H1 (cell line): Measurements from ENCODE around the gene RPL13A. TPM values are rescaled to one million over a fixed set of nuclear protein-coding genes. Genes with fewer than 3 reads are reported as not detected.

Source experiments
- BACH1 ChIP-seq: IDR thresholded peaks from 2 replicates; pipeline ENCODE4 v1.6.1; 2012; ENCODE audit warnings: low read length, improper control_type of control experiment
- CHD7 ChIP-seq: fragments of 300-600 bp; sonication (generic); IDR thresholded peaks from 2 replicates; pipeline ENCODE4 v1.7.1; 2012; ENCODE audit warnings: low read length, moderate library complexity, mild to moderate bottlenecking, inconsistent platforms; ENCODE audit not compliant: insufficient replicate concordance
- KDM1A ChIP-seq: fragments of 200-600, 300-600 bp; sonication (generic); IDR thresholded peaks from 2 replicates; pipeline ENCODE4 v1.7.1; 2016; ENCODE audit warnings: mild to moderate bottlenecking, low read length, borderline replicate concordance
- POU5F1 ChIP-seq: IDR thresholded peaks from 2 replicates; pipeline ENCODE4 v1.6.1; 2011; ENCODE audit warnings: low read depth, mild to moderate bottlenecking, low read length, moderate library complexity
- TAF1 ChIP-seq: IDR thresholded peaks from 2 replicates; pipeline ENCODE4 v1.6.1; 2011; ENCODE audit warnings: mild to moderate bottlenecking, low read depth, low read length
- polyA plus RNA-seq, 7 experiments: library from polyadenylated mRNA; depleted of rRNA in 3 of 7; stranded (reverse) in 5 of 7; unstranded in 2 of 7; fragments of >200 nt in 5 of 7; fragments of 200-250 nt in 2 of 7; gene quantifications; 1 replicate in 5 of 7; 2 replicates in 1 of 7; 4 replicates in 1 of 7; pipeline versions ENCODE4 v1.2.1 to v1.2.3, GENCODE V29; 2011 to 2013; ENCODE audit warnings: missing spikeins in 2 of 7, mixed read lengths in 2 of 7
- total RNA-seq: library from RNA; stranded (reverse); fragmentation: NEBNext Ultra II Directional; extraction: Animal tissue kit (Norgen Biotek cat#: 25700); gene quantifications from 2 replicates; pipeline ENCODE4 v1.2.1, GENCODE V29; 2021
- TF ChIP-seq, protein P1 (sequence below): IDR thresholded peaks from 2 replicates; pipeline ENCODE4 v1.6.1; 2011; ENCODE audit warnings: low read length, improper control_type of control experiment
- TF ChIP-seq, protein P2 (sequence below), 3 experiments: IDR thresholded peaks; 1 replicate in 2 of 3; 2 replicates in 1 of 3; pipeline versions ENCODE4 v1.5.1 to v1.6.1; 2011; ENCODE audit warnings: low read length in 3 of 3, mild to moderate bottlenecking in 3 of 3, inconsistent platforms in 2 of 3, low read depth in 1 of 3, moderate library complexity in 1 of 3; ENCODE audit not compliant: insufficient read depth in 1 of 3; ENCODE audit errors: control extremely low read depth in 1 of 3

Gene RPL13A
- total and polyA plus RNA-seq, 2 of the 8 experiments (the other 6 are each of a cell fraction or from before 2014, with no cell fraction given), result 3,305 to 8,868 TPM

DNA sequence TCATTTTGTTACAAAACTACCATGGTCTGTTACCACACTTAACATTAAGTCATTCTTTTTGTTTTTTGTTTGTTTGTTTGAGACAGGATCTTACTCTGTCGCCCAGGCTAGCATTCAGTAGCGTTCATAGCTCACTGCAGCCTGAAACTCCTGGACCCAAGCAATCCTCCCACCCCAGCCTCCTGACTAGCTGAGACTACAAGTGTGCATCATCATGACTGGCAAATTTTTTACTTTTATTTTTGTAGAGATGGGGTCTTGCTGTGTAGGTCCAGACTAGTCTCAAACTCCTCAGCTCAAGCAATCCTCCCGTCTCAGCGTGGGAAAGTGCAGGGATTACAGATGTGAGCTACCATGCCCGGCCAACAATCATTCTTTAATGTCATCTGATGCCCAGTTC, 31.1 kb upstream of the RPL13A start (continued):
- TF ChIP-seq CHD7 (no peak), BACH1 (no peak), KDM1A (no peak), POU5F1 (no peak), TAF1 (no peak)
- TF ChIP-seq, protein P1, sequence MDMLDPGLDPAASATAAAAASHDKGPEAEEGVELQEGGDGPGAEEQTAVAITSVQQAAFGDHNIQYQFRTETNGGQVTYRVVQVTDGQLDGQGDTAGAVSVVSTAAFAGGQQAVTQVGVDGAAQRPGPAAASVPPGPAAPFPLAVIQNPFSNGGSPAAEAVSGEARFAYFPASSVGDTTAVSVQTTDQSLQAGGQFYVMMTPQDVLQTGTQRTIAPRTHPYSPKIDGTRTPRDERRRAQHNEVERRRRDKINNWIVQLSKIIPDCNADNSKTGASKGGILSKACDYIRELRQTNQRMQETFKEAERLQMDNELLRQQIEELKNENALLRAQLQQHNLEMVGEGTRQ, result no peak
- TF ChIP-seq, protein P2, sequence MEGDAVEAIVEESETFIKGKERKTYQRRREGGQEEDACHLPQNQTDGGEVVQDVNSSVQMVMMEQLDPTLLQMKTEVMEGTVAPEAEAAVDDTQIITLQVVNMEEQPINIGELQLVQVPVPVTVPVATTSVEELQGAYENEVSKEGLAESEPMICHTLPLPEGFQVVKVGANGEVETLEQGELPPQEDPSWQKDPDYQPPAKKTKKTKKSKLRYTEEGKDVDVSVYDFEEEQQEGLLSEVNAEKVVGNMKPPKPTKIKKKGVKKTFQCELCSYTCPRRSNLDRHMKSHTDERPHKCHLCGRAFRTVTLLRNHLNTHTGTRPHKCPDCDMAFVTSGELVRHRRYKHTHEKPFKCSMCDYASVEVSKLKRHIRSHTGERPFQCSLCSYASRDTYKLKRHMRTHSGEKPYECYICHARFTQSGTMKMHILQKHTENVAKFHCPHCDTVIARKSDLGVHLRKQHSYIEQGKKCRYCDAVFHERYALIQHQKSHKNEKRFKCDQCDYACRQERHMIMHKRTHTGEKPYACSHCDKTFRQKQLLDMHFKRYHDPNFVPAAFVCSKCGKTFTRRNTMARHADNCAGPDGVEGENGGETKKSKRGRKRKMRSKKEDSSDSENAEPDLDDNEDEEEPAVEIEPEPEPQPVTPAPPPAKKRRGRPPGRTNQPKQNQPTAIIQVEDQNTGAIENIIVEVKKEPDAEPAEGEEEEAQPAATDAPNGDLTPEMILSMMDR (IDR thresholded peaks at IDR 0.05; ENCODE audit: control extremely low read depth in 1 of 3, insufficient read depth in 1 of 3, low read depth in 1 of 3, low read length in 3 of 3), result no peak
